GM19324 (cell line): ENCODE measurements around the gene CD8B.
A peak's percentile ranks its signal among the peaks of the same experiment; 100 is the strongest.
"Not testable (repeated sequence)": the region's sequence is repeated elsewhere in the genome, so short reads cannot be mapped to it uniquely, and the experiment has no call there.

ENCODE experiments used
- ATAC-seq: cut with Tn5 transposase; IDR thresholded peaks from one replicate; pipeline ENCODE4 v1.9.1; 2021; ENCODE audit warnings: mild to moderate bottlenecking, moderate library complexity; ENCODE audit not compliant: unreplicated experiment, low FRiP score

Gene CD8B

GRCh38 chr2:86836915-86837695 is 24.6 kb downstream of the CD8B start:
- ATAC-seq: not testable (repeated sequence)

- not testable (repeated sequence) for ATAC-seq
Observed at GRCh38 chr2:86835548-86835889, 26.2 kb downstream of the CD8B start.

GRCh38 chr2:86833315-86833714 is 28.4 kb downstream of the CD8B start:
- no peak for ATAC-seq

- no peak for ATAC-seq
Observed at GRCh38 chr2:86832334-86833096, 29.2 kb downstream of the CD8B start.

- no peak for ATAC-seq
Observed at GRCh38 chr2:86831537-86831936, 30.1 kb downstream of the CD8B start.

GRCh38 chr2:86826951-86827350 is 34.7 kb downstream of the CD8B start:
- no peak for ATAC-seq

GRCh38 chr2:86825693-86826381 is 35.8 kb downstream of the CD8B start:
- no peak for ATAC-seq

GRCh38 chr2:86825036-86825692 is 36.5 kb downstream of the CD8B start:
- no peak for ATAC-seq

GRCh38 chr2:86822668-86823345 is 38.9 kb downstream of the CD8B start:
- no peak for ATAC-seq

- ATAC-seq: no peak
Observed at GRCh38 chr2:86821842-86822241, 39.8 kb downstream of the CD8B start.

GRCh38 chr2:86821306-86821705 is 40.4 kb downstream of the CD8B start:
- ATAC-seq: no peak

GRCh38 chr2:86818957-86819356 is 42.7 kb downstream of the CD8B start:
- ATAC-seq: no peak

- no peak for ATAC-seq
Observed at GRCh38 chr2:86818114-86818801, 43.4 kb downstream of the CD8B start.

GRCh38 chr2:86815611-86816010 is 46.1 kb downstream of the CD8B start:
- ATAC-seq: no peak

- no peak for ATAC-seq
Observed at GRCh38 chr2:86809481-86810121, 52.1 kb downstream of the CD8B start.

- peak; percentile 91 for ATAC-seq
Observed at GRCh38 chr2:86808315-86809161, 53.1 kb downstream of the CD8B start.

- ATAC-seq: peak; percentile 21
Observed at GRCh38 chr2:86807468-86808275, 54.0 kb downstream of the CD8B start.

- ATAC-seq: no peak
Observed at GRCh38 chr2:86807133-86807467, 54.6 kb downstream of the CD8B start.
